ENCODE results near the gene ANXA10. TPM values are rescaled to one million over a fixed set of nuclear protein-coding genes. Genes with fewer than 3 reads are reported as not detected.
"Not testable (repeated sequence)": the region's sequence is repeated elsewhere in the genome, so short reads cannot be mapped to it uniquely, and the experiment has no call there.

Gene ANXA10
- total and polyA plus RNA-seq, 2 donors, result 0.19 to 0.34 TPM

DNA sequence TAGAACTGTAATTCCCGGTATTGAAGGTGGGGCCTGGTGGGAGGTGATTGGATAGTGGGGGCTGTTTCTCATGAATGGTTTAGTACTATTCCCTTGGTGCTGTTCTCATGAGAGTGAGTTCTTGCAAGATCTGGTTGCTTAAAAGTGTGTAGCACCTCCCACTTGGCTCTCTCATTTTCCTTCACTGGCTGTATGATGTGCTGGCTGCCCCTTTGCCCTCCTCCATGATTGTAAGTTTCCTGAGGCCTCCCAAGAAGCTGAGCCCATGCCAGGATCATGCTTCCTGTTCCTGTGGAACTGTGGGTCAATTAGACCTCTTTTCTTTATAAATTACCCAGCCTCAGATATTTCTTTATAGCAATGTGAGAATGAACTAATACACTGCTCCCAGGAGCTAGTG, 8.7 kb downstream of the ANXA10 start:
- Histone ChIP-seq H3K27me3 (ENCODE audit: control insufficient read depth in 2 of 2, insufficient read depth in 1 of 2, low read length in 1 of 2) (no peaks in the 10 kb centered on the region), H3K4me3 (ENCODE audit: low read length in 2 of 2) (no peak overlapping the region), H3K36me3 (ENCODE audit: control insufficient read depth in 2 of 2, insufficient read depth in 2 of 2, low read length in 1 of 2) (no peaks in the 10 kb centered on the region), H3K9me3 (ENCODE audit: control insufficient read depth in 2 of 2, insufficient read depth in 1 of 2, low read length in 1 of 2) (no peaks in the 10 kb centered on the region), H3K27ac (ENCODE audit: low read depth in 1 of 2, low read length in 1 of 2) (no peak overlapping the region), H3K4me1 (ENCODE audit: control insufficient read depth in 2 of 2, insufficient read depth in 2 of 2, low read length in 2 of 2) (no peaks in the 10 kb centered on the region)
- no peak for DNase-seq (ENCODE audit: low read depth in 6 of 9, low spot score in 9 of 9)
- 92% methylated on average over 1 of the region's 1 CpG for WGBS

DNA sequence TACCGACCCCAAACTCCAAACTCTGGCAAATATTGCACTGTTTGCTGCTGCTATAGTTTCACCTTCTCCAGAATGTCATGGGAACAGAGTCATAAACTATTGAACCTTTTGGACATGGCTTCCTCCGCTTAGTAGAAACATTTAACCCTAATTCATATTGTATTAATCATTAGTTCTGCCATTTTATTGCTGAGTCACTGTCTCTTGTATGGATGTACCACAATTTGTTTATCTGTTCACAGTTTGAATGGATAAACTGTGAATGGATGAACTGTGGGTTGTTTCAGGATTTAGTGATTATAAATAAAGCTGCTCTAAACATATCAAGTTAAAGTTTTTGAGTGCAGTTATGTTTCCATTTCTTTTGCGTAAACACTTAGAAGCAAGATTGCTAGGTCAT, 10.1 kb downstream of the ANXA10 start:
- no peaks in the 10 kb centered on the region for H3K9me3 ChIP-seq (ENCODE audit: control insufficient read depth in 2 of 2, insufficient read depth in 1 of 2, low read length in 1 of 2)
- 96% methylated on average over 3 of the region's 3 CpGs for WGBS

DNA sequence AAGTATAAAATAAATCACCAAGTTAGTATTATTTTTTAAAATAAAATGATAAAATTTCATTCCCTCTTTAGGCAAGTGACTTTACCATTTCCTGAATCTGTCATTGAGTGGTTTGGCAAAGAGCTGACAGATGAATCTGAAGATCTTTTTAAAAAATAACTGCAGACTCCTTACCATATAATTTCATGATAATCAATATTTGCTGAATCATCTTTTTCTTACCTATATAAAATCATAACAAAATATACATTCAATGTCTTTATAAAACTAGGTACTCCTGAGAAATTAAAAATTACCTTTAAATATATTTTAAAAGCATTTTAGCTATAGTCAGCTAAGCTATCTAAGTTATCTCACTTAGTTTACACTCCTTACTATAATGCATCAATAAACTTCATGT, 17.2 kb downstream of the ANXA10 start:
- no peaks in the 10 kb centered on the region for H3K36me3 ChIP-seq (ENCODE audit: control insufficient read depth in 2 of 2, insufficient read depth in 2 of 2, low read length in 1 of 2)

More for the DNA sequence above, 10.1 kb downstream of the ANXA10 start:
- Histone ChIP-seq H3K36me3 (ENCODE audit: control insufficient read depth in 2 of 2, insufficient read depth in 2 of 2, low read length in 1 of 2) (no peaks in the 10 kb centered on the region), H3K27ac (ENCODE audit: low read depth in 1 of 2, low read length in 1 of 2) (no peak overlapping the region), H3K27me3 (ENCODE audit: control insufficient read depth in 2 of 2, insufficient read depth in 1 of 2, low read length in 1 of 2) (no peaks in the 10 kb centered on the region), H3K4me3 (ENCODE audit: low read length in 2 of 2) (no peak overlapping the region), H3K4me1 (ENCODE audit: control insufficient read depth in 2 of 2, insufficient read depth in 2 of 2, low read length in 2 of 2) (no peaks in the 10 kb centered on the region)
- no peak for DNase-seq (ENCODE audit: low read depth in 6 of 9, low spot score in 9 of 9)

DNA sequence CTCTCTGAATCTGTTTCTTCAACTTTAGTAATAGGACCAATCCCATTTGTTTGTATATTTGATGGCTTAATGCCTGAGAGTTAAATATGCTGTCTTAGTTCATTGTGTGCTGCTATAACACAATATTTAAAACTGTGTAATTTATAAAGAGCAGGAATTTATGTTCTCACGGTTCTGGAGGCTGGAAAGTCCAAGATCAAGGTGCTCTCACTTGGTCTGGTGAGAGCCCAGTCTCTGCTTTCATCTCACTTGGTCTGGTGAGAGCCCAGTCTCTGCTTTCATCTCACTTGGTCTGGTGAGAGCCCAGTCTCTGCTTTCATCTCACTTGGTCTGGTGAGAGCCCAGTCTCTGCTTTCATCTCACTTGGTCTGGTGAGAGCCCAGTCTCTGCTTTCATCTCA, 20.7 kb downstream of the ANXA10 start:
- H3K27me3 ChIP-seq (ENCODE audit: control insufficient read depth in 2 of 2, insufficient read depth in 1 of 2, low read length in 1 of 2); H3K4me1 ChIP-seq (ENCODE audit: control insufficient read depth in 2 of 2, insufficient read depth in 2 of 2, low read length in 2 of 2); H3K4me3 ChIP-seq (ENCODE audit: low read length in 2 of 2); DNase-seq (ENCODE audit: low read depth in 6 of 9, low spot score in 9 of 9); H3K9me3 ChIP-seq (ENCODE audit: control insufficient read depth in 2 of 2, insufficient read depth in 1 of 2, low read length in 1 of 2); H3K27ac ChIP-seq (ENCODE audit: low read depth in 1 of 2, low read length in 1 of 2); H3K36me3 ChIP-seq (ENCODE audit: control insufficient read depth in 2 of 2, insufficient read depth in 2 of 2, low read length in 1 of 2): not testable (repeated sequence)
- WGBS, result 87% methylated on average over 1 of the region's 1 CpG

More for the DNA sequence above, 17.2 kb downstream of the ANXA10 start:
- no peaks in the 10 kb centered on the region for H3K4me1 ChIP-seq (ENCODE audit: control insufficient read depth in 2 of 2, insufficient read depth in 2 of 2, low read length in 2 of 2)
- no peaks in the 10 kb centered on the region for H3K27me3 ChIP-seq (ENCODE audit: control insufficient read depth in 2 of 2, insufficient read depth in 1 of 2, low read length in 1 of 2)
- no peak overlapping the region for H3K4me3 ChIP-seq (ENCODE audit: low read length in 2 of 2)
- DNase-seq (ENCODE audit: low read depth in 6 of 9, low spot score in 9 of 9), result no peak
- H3K9me3 ChIP-seq (ENCODE audit: control insufficient read depth in 2 of 2, insufficient read depth in 1 of 2, low read length in 1 of 2), result no peaks in the 10 kb centered on the region
- no peak overlapping the region for H3K27ac ChIP-seq (ENCODE audit: low read depth in 1 of 2, low read length in 1 of 2)

DNA sequence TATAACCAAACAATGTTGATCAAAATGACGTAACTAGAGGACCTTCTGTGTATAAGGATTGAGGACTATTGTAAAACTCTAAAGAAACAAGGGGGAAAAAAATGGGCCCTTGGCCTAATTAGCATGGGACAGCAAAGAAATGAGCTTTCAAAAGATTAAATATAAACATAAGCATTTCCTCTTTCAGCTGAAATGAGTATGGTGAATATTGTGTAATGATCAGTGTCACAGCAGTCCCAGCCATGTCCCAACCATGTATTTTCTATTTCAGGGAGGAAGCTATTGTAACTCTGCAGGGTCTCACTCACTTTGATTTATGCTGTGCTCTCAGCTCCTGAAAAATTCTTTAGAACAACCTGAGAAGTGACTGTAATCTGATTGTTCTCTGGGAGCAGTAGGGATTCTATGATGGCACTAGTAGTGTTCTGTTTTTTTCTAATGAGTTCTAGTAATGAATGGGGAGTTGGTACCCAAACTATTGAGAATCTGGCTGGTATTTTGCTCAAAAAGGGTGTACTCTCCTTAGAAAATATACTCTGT, 25.8 kb downstream of the ANXA10 start:
- DNase-seq (ENCODE audit: low read depth in 6 of 9, low spot score in 9 of 9), result no peak
- Histone ChIP-seq H3K36me3 (ENCODE audit: control insufficient read depth in 2 of 2, insufficient read depth in 2 of 2, low read length in 1 of 2) (no peaks in the 10 kb centered on the region), H3K27me3 (ENCODE audit: control insufficient read depth in 2 of 2, insufficient read depth in 1 of 2, low read length in 1 of 2) (no peaks in the 10 kb centered on the region), H3K4me3 (ENCODE audit: low read length in 2 of 2) (no peak overlapping the region), H3K9me3 (ENCODE audit: control insufficient read depth in 2 of 2, insufficient read depth in 1 of 2, low read length in 1 of 2) (no peaks in the 10 kb centered on the region), H3K27ac (ENCODE audit: low read depth in 1 of 2, low read length in 1 of 2) (no peak overlapping the region), H3K4me1 (ENCODE audit: control insufficient read depth in 2 of 2, insufficient read depth in 2 of 2, low read length in 2 of 2) (no peaks in the 10 kb centered on the region)
- WGBS, result 94% methylated on average over 1 of the region's 1 CpG

DNA sequence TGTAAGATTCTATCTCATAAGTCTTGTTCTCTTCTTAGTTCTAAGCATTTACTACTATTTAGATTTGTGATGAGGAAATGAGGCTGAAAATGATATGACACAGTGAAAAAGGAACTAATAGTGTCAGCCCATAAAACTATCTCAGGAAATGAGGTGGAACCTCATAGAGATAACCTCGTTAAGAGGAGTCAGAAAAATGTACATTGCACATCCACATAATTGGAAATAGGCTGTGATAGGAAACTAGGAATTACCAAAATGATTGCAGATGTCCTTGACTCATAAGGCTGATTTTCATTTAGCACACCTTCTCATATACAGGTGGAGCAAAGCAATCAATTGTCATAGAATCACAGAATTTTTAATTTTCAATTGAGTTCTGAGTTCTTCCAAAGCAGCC, 26.8 kb downstream of the ANXA10 start:
- Histone ChIP-seq H3K9me3 (ENCODE audit: control insufficient read depth in 2 of 2, insufficient read depth in 1 of 2, low read length in 1 of 2) (no peaks in the 10 kb centered on the region), H3K27me3 (ENCODE audit: control insufficient read depth in 2 of 2, insufficient read depth in 1 of 2, low read length in 1 of 2) (no peaks in the 10 kb centered on the region), H3K27ac (ENCODE audit: low read depth in 1 of 2, low read length in 1 of 2) (no peak overlapping the region), H3K4me3 (ENCODE audit: low read length in 2 of 2) (no peak overlapping the region), H3K36me3 (ENCODE audit: control insufficient read depth in 2 of 2, insufficient read depth in 2 of 2, low read length in 1 of 2) (no peaks in the 10 kb centered on the region), H3K4me1 (ENCODE audit: control insufficient read depth in 2 of 2, insufficient read depth in 2 of 2, low read length in 2 of 2) (no peaks in the 10 kb centered on the region)
- WGBS, result 6% methylated on average over 1 of the region's 1 CpG
- DNase-seq (ENCODE audit: low read depth in 6 of 9, low spot score in 9 of 9), result no peak

DNA sequence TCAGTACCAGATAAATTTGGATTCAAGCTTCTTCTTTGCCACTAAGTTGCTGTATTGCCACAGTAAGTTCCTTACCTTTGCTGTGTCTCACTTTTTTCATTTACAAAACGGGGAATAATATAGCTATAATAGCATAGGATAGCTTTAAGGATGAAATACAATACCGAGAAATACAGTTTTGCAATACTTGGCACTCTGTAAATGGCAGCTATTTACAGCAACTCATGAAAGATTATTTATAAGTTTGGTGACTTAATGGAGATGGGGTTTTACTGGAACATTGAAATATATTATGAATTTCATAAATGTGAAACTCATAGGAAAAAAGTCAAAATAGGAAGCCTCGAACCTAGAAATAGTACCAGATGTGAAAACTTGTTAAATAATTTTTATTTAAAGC, 27.6 kb downstream of the ANXA10 start:
- no peaks in the 10 kb centered on the region for H3K9me3 ChIP-seq (ENCODE audit: control insufficient read depth in 2 of 2, insufficient read depth in 1 of 2, low read length in 1 of 2)
- no peaks in the 10 kb centered on the region for H3K36me3 ChIP-seq (ENCODE audit: control insufficient read depth in 2 of 2, insufficient read depth in 2 of 2, low read length in 1 of 2)
- WGBS, result 90% methylated on average over 3 of the region's 3 CpGs
- no peak overlapping the region for H3K4me3 ChIP-seq (ENCODE audit: low read length in 2 of 2)
- no peak overlapping the region for H3K27ac ChIP-seq (ENCODE audit: low read depth in 1 of 2, low read length in 1 of 2)
- no peaks in the 10 kb centered on the region for H3K27me3 ChIP-seq (ENCODE audit: control insufficient read depth in 2 of 2, insufficient read depth in 1 of 2, low read length in 1 of 2)
- H3K4me1 ChIP-seq (ENCODE audit: control insufficient read depth in 2 of 2, insufficient read depth in 2 of 2, low read length in 2 of 2), result no peaks in the 10 kb centered on the region
- no peak for DNase-seq (ENCODE audit: low read depth in 6 of 9, low spot score in 9 of 9)

DNA sequence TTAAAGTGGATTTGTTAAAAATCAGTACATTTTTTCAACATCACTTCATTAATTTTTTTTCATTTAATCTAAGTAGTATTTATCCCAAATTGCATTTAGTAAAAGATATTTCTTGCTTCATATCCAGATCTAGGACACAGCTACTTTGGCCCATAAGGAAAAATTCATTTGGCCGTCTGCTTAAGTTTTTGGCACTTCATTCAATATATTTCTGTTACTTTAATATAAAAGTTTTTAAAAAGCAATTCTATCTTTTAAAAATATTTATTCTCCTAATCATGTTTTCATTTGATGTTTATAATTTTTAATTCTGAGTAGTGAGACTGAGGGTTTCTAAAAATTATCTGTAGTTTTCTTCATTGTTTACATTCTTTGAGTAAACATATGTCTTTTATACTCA, 28.5 kb downstream of the ANXA10 start:
- DNase-seq (ENCODE audit: low read depth in 6 of 9, low spot score in 9 of 9), result no peak
- H3K27ac ChIP-seq (ENCODE audit: low read depth in 1 of 2, low read length in 1 of 2), result no peak overlapping the region
- H3K36me3 ChIP-seq (ENCODE audit: control insufficient read depth in 2 of 2, insufficient read depth in 2 of 2, low read length in 1 of 2), result no peaks in the 10 kb centered on the region
- H3K9me3 ChIP-seq (ENCODE audit: control insufficient read depth in 2 of 2, insufficient read depth in 1 of 2, low read length in 1 of 2), result no peaks in the 10 kb centered on the region
- H3K4me3 ChIP-seq (ENCODE audit: low read length in 2 of 2), result no peak overlapping the region
- H3K4me1 ChIP-seq (ENCODE audit: control insufficient read depth in 2 of 2, insufficient read depth in 2 of 2, low read length in 2 of 2), result no peaks in the 10 kb centered on the region
- WGBS, result 95% methylated on average over 1 of the region's 1 CpG
- H3K27me3 ChIP-seq (ENCODE audit: control insufficient read depth in 2 of 2, insufficient read depth in 1 of 2, low read length in 1 of 2), result no peaks in the 10 kb centered on the region

DNA sequence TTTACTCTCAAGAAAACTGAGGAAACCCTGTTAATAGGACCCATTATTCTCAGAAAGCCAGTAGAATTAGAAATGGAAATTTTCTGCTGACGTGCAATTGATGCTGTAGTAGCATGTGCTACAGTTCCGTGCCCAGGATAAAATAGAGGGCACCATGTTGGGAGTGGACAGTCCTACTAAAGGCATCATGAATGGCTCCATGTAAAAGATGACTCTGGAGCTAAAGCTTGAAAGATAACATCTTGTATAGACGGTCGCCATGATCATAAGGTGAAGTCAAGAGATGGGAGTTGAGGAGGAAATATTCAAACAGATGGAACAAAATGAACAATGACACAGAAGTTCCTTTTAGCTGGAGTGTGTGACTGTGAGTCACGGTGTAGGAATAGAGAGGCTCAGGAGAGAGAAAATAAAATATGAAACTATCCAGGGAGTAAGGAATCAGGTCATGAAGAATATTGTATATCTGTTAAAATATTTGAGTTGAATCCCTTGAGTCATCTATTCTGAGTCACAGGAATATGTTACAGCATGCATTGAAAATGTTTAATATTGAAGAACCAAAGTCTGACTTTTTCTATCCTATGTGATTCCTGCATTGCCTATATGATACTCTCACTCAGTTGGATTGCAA, 31.8 kb downstream of the ANXA10 start:
- Histone ChIP-seq H3K4me1 (ENCODE audit: control insufficient read depth in 2 of 2, insufficient read depth in 2 of 2, low read length in 2 of 2) (no peaks in the 10 kb centered on the region), H3K27ac (ENCODE audit: low read depth in 1 of 2, low read length in 1 of 2) (no peak overlapping the region), H3K27me3 (ENCODE audit: control insufficient read depth in 2 of 2, insufficient read depth in 1 of 2, low read length in 1 of 2) (no peaks in the 10 kb centered on the region), H3K4me3 (ENCODE audit: low read length in 2 of 2) (no peak overlapping the region), H3K9me3 (ENCODE audit: control insufficient read depth in 2 of 2, insufficient read depth in 1 of 2, low read length in 1 of 2) (no peaks in the 10 kb centered on the region), H3K36me3 (ENCODE audit: control insufficient read depth in 2 of 2, insufficient read depth in 2 of 2, low read length in 1 of 2) (no peaks in the 10 kb centered on the region)
- no peak for DNase-seq (ENCODE audit: low read depth in 6 of 9, low spot score in 9 of 9)
- 93% methylated on average over 5 of the region's 5 CpGs for WGBS

All from thymus (tissue), 11 donors.